DND-41 (cell line): Measurements from ENCODE around the gene CCDC92B.

Experiments
- EZH2 ChIP-seq: IDR thresholded peaks from 3 replicates; pipeline ENCODE4 v1.6.1; 2012; ENCODE audit warnings: borderline replicate concordance, low read depth, mild to moderate bottlenecking, moderate library complexity, low read length, inconsistent platforms; ENCODE audit not compliant: severe bottlenecking
- TF ChIP-seq, protein P1 (sequence below): IDR thresholded peaks from 2 replicates; pipeline ENCODE4 v1.5.1; 2012; ENCODE audit warnings: borderline replicate concordance, low read length, moderate library complexity, mild to moderate bottlenecking; ENCODE audit not compliant: poor library complexity, severe bottlenecking; ENCODE audit errors: extremely low read depth

DNA sequence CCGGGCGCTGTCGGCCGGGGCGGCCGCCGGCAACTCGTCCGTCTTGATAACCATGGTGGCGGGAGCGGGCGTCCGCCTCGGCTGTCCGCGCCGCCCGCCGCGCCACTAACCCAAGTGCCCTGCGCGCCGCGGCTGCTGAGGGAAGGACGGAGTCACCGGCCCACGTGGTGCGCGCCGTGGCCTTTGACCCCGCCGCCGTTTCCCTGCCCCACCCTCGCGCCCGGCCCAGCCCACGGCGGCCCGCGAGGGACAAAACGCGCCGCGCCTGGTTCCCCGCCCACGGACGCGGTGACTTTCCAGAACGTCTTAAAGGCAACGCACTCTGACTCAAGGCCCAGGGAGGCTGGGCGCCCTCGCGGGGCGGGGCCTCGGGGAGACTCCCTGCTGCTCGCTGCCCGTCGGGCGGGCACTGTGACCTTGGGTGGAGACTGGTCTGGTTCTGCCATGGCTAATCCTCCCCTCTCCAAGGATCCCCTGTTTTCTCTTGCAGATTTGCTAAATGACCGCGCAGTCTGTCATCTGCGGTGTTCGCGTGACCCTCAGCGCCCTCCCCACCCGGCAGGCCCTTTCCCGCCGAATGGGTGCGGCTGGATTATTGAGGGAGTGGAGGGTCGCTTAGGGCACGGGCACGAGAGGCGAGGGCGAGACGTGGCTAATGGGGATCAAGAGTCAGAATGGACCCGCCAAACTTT is 37.7 kb downstream of the CCDC92B start, which contains the start of gene CLUH:
- TF ChIP-seq, protein P1, sequence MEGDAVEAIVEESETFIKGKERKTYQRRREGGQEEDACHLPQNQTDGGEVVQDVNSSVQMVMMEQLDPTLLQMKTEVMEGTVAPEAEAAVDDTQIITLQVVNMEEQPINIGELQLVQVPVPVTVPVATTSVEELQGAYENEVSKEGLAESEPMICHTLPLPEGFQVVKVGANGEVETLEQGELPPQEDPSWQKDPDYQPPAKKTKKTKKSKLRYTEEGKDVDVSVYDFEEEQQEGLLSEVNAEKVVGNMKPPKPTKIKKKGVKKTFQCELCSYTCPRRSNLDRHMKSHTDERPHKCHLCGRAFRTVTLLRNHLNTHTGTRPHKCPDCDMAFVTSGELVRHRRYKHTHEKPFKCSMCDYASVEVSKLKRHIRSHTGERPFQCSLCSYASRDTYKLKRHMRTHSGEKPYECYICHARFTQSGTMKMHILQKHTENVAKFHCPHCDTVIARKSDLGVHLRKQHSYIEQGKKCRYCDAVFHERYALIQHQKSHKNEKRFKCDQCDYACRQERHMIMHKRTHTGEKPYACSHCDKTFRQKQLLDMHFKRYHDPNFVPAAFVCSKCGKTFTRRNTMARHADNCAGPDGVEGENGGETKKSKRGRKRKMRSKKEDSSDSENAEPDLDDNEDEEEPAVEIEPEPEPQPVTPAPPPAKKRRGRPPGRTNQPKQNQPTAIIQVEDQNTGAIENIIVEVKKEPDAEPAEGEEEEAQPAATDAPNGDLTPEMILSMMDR = no peak
- TF ChIP-seq EZH2 = no peak
